Vagina (tissue), 2 donors: ENCODE results near the gene MYL5. TPM values are rescaled to one million over a fixed set of nuclear protein-coding genes. Genes with fewer than 3 reads are reported as not detected.

ENCODE experiments used
- DNase-seq, 2 donors: peaks; one replicate each; pipeline ENCODE4 v3.0.0-alpha.2; 2017; ENCODE audit errors: extremely low spot score in 2 of 2
- H3K27ac ChIP-seq: fragments of 200-600 bp; sonication (generic); one replicate; pipeline ENCODE4 v1.5.1; 2019
- H3K27me3 ChIP-seq: fragments of 200-600 bp; sonication (generic); one replicate; pipeline ENCODE4 v1.5.1; 2019
- H3K36me3 ChIP-seq, 2 donors: fragments of 200-600 bp; sonication (generic); one replicate each; pipeline ENCODE4 v1.5.1; 2017 to 2019
- H3K4me1 ChIP-seq: fragments of 200-600 bp; sonication (generic); one replicate; pipeline ENCODE4 v1.5.1; 2019
- H3K4me3 ChIP-seq, 2 donors: fragments of 200-600 bp; sonication (generic); 1 replicate in 1 of 2; 2 replicates in 1 of 2; pipeline ENCODE4 v1.5.1; 2016 to 2019
- H3K9me3 ChIP-seq: fragments of 200-600 bp; sonication (generic); one replicate; pipeline ENCODE4 v1.5.1; 2019
- POLR2A ChIP-seq, 2 donors: fragments of 450-650 bp; IDR thresholded peaks; one replicate each; pipeline ENCODE4 v1.6.1; 2017; ENCODE audit warnings: antibody characterized with exemption in 2 of 2, mild to moderate bottlenecking in 2 of 2, moderate library complexity in 2 of 2
- POLR2AphosphoS5 ChIP-seq, 2 donors: sonication (generic); formaldehyde crosslinking; IDR thresholded peaks; one replicate each; pipeline ENCODE4 v1.9.0; 2017; ENCODE audit warnings: antibody characterized with exemption in 2 of 2, mild to moderate bottlenecking in 2 of 2, low read depth in 1 of 2; ENCODE audit not compliant: insufficient read depth in 1 of 2
- intact Hi-C: fragments of 100-400 bp; cut with DNase I; formaldehyde crosslinking; loops from one replicate; pipeline ENCODE4 v1.15.1; 2023
- total RNA-seq: library from RNA; depleted of rRNA; stranded (reverse); fragments of >200 nt; gene quantifications from one replicate; pipeline ENCODE4 v1.2.3, GENCODE V29; 2016
- TF ChIP-seq, protein P1 (sequence below), 3 experiments: fragments of 450-650 bp in 2 of 3; fragments of 200-600 bp in 1 of 3; sonication (generic) in 1 of 3; IDR thresholded peaks; one replicate each; pipeline ENCODE4 v1.5.1; 2017 to 2019; ENCODE audit warnings: antibody characterized with exemption in 3 of 3, mild to moderate bottlenecking in 2 of 3, moderate library complexity in 2 of 3

Gene MYL5
- total RNA-seq, 1 donor from 2014 or later = 3.4 TPM

GRCh38 chr4:661231-661630 lies 13.1 kb upstream of the MYL5 start:
- Histone ChIP-seq H3K4me1 (peaks cover 17% of the 10 kb centered on the region), H3K27ac (no peak overlapping the region), H3K4me3 (no peak overlapping the region), H3K36me3 (no peaks in the 10 kb centered on the region), H3K27me3 (no peaks in the 10 kb centered on the region), H3K9me3 (no peaks in the 10 kb centered on the region)
- intact Hi-C loops = no loop called here
- TF ChIP-seq POLR2AphosphoS5 (IDR thresholded peaks at IDR 0.05; ENCODE audit: insufficient read depth in 1 of 2, low read depth in 1 of 2) = no peak
- TF ChIP-seq POLR2A (IDR thresholded peaks at IDR 0.05) = no peak
- TF ChIP-seq, protein P1, sequence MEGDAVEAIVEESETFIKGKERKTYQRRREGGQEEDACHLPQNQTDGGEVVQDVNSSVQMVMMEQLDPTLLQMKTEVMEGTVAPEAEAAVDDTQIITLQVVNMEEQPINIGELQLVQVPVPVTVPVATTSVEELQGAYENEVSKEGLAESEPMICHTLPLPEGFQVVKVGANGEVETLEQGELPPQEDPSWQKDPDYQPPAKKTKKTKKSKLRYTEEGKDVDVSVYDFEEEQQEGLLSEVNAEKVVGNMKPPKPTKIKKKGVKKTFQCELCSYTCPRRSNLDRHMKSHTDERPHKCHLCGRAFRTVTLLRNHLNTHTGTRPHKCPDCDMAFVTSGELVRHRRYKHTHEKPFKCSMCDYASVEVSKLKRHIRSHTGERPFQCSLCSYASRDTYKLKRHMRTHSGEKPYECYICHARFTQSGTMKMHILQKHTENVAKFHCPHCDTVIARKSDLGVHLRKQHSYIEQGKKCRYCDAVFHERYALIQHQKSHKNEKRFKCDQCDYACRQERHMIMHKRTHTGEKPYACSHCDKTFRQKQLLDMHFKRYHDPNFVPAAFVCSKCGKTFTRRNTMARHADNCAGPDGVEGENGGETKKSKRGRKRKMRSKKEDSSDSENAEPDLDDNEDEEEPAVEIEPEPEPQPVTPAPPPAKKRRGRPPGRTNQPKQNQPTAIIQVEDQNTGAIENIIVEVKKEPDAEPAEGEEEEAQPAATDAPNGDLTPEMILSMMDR (IDR thresholded peaks at IDR 0.05) = no peak
- DNase-seq = no peak

DNA sequence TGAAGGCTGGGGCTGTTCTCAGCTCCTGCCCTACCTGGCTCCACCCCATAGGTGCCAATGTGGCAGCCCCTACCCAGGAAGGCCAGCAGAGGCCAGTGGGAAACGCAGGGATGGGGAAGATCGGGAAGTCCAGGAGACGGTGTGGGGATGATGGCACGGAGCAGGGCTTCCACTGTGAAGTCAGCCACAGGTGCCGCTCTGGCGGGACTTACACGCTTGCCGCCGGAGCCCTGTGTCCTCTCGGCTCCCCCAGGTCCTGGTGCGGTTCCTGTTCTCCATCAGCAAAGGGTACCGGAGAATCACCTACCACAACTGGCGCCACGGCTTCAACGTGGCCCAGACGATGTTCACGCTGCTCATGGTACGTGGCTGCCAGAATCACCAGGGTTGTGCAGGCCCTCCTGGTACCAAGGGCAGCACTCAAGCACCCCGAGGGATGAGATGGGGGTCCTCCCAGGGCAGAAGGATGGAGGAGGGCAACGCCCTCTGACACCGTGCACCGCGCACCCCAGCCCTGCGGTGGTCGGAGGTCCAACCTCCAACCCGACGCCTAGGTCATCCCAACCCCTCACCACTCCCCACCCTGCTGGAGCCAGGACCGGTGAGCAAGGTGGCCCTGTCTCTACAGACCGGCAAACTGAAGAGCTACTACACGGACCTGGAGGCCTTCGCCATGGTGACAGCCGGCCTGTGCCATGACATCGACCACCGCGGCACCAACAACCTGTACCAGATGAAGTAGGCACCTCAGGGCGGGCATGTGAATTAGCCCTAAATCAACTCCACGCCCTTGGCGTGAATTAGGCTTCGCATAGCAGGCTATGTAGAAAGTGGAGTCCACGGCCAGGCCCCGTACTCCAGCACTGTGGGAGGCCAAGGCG lies 12.2 kb upstream of the MYL5 start:
- Histone ChIP-seq H3K9me3 (no peaks in the 10 kb centered on the region), H3K4me3 (no peak overlapping the region), H3K27ac (no peak overlapping the region), H3K27me3 (no peaks in the 10 kb centered on the region), H3K36me3 (no peaks in the 10 kb centered on the region), H3K4me1 (peaks cover 17% of the 10 kb centered on the region)
- TF ChIP-seq, protein P1 (IDR thresholded peaks at IDR 0.05) = no peak
- TF ChIP-seq POLR2AphosphoS5 (IDR thresholded peaks at IDR 0.05; ENCODE audit: insufficient read depth in 1 of 2, low read depth in 1 of 2) = no peak
- no peak for TF ChIP-seq POLR2A (IDR thresholded peaks at IDR 0.05)
- intact Hi-C loops = no loop called here
- no peak for DNase-seq

- intact Hi-C loops = no loop called here
- no peaks in the 10 kb centered on the region for H3K36me3 ChIP-seq
- no peak for TF ChIP-seq POLR2AphosphoS5 (IDR thresholded peaks at IDR 0.05; ENCODE audit: insufficient read depth in 1 of 2, low read depth in 1 of 2)
- TF ChIP-seq, protein P1 (IDR thresholded peaks at IDR 0.05) = no peak
- no peak for TF ChIP-seq POLR2A (IDR thresholded peaks at IDR 0.05)
- peak overlapping the region; percentile 61 to 71 for H3K4me3 ChIP-seq
- H3K9me3 ChIP-seq = no peaks in the 10 kb centered on the region
- H3K4me1 ChIP-seq = peaks cover 17% of the 10 kb centered on the region
- DNase-seq = no peak
- no peaks in the 10 kb centered on the region for H3K27me3 ChIP-seq
- peak overlapping the region; percentile 27 for H3K27ac ChIP-seq
Measured at GRCh38 chr4:663046-663437, 11.3 kb upstream of the MYL5 start.

DNA sequence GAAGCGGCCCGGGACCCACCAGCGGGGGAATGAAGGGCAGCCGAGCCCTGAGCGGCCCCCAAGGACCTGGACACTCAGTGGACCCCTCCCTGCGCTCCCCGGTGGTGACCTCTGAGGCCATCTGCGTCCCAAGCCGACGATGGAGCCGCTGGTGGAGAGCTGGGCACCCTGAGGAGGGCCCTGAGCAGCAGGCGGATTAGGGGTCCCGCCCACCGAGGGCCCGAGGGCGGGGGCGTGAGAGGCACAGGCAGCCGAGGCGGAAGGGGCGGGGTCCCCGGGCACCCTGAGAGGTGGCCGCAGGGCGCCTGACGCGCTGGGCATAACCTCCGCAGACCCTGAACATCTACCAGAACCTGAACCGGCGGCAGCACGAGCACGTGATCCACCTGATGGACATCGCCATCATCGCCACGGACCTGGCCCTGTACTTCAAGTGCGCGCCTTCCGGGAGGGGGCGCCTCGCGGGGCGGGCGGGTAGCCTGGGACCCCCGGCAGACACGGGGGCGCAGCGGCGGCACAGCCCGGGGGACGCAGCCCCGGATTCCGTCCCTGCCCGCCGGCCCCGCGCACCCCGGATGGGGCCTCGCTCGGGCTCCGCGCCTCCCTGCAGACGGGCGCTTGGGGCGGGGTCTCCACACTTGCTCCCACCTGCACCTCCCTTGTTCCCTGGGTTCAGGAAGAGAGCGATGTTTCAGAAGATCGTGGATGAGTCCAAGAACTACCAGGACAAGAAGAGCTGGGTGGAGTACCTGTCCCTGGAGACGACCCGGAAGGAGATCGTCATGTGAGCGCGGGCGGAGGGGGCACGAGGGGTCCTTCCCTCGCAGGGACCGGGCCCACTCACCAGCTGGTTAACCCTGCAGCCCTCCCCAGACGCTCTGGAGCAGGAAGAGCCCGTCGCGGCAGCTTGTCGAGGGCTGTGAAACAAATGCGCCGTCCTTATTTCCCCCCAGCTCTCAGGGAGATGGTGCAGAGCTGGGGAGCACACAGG lies 10.6 kb upstream of the MYL5 start:
- TF ChIP-seq POLR2A (IDR thresholded peaks at IDR 0.05) (no peak), POLR2AphosphoS5 (IDR thresholded peaks at IDR 0.05; ENCODE audit: insufficient read depth in 1 of 2, low read depth in 1 of 2) (no peak)
- TF ChIP-seq, protein P1 (IDR thresholded peaks at IDR 0.05) = no peak
- intact Hi-C loops = no loop called here
- peak overlapping the region; percentile 27 for H3K27ac ChIP-seq

More for the DNA sequence above, 10.6 kb upstream of the MYL5 start:
- no peak for DNase-seq
- no peaks in the 10 kb centered on the region for H3K27me3 ChIP-seq
- no peaks in the 10 kb centered on the region for H3K9me3 ChIP-seq
- peaks cover 17% of the 10 kb centered on the region for H3K4me1 ChIP-seq
- peak overlapping the region; percentile 61 to 71 for H3K4me3 ChIP-seq
- no peaks in the 10 kb centered on the region for H3K36me3 ChIP-seq
